B cell (primary cell): ENCODE data around the gene TTC39B. TPM values are rescaled to one million over a fixed set of nuclear protein-coding genes. Genes with fewer than 3 reads are reported as not detected.

ENCODE experiments used
- ATAC-seq: fragments of 200-7000 bp; cut with Tn5 transposase; one replicate; pipeline ENCODE4 v1.10.0; 2021; ENCODE audit warnings: low read depth, mild to moderate bottlenecking, moderate number of reproducible peaks, moderate library complexity
- CTCF ChIA-PET: fragments of 350-600 bp; sonication (Branson Sonifier 250); formaldehyde crosslinking; loops from one replicate; lab custom pipeline; 2021; ENCODE audit warnings: antibody characterized with exemption, inconsistent platforms; lab: Charles Lee
- POLR2A ChIA-PET: fragments of 350-600 bp; sonication (Branson Sonifier 250); formaldehyde crosslinking; loops from one replicate; lab custom pipeline; 2021; ENCODE audit warnings: antibody characterized with exemption; lab: Charles Lee
- DNase-seq: peaks from one replicate; pipeline ENCODE4 v3.0.0; 2013
- H2AFZ ChIP-seq: 2 replicates; pipeline ENCODE4 v1.6.1; 2012; ENCODE audit warnings: mild to moderate bottlenecking, low read depth, low read length; ENCODE audit not compliant: insufficient read depth, poor library complexity, severe bottlenecking
- H3K27ac ChIP-seq, 2 donors: 1 replicate in 1 of 2; 2 replicates in 1 of 2; pipeline ENCODE4 v1.5.1; 2012 to 2013; ENCODE audit warnings: low read length in 2 of 2, mild to moderate bottlenecking in 2 of 2, moderate library complexity in 1 of 2
- H3K27me3 ChIP-seq, 4 experiments: fragments of 200-600 bp in 1 of 4; sonication (generic) in 1 of 4; replicated peaks in 1 of 4; 1 replicate in 2 of 4; 2 replicates in 2 of 4; pipeline versions ENCODE4 v1.6.1 to v1.7.0; 2013 to 2016; ENCODE audit warnings: low read length in 3 of 4, mild to moderate bottlenecking in 2 of 4, mixed read lengths in 1 of 4, moderate library complexity in 1 of 4; ENCODE audit not compliant: insufficient read depth in 4 of 4, control insufficient read depth in 3 of 4; ENCODE audit errors: control extremely low read depth in 1 of 4
- H3K36me3 ChIP-seq, 2 experiments: replicated peaks in 1 of 2; 1 replicate in 1 of 2; 2 replicates in 1 of 2; pipeline versions ENCODE4 v1.6.1 to v1.7.1; 2013; ENCODE audit warnings: low read length in 1 of 2; ENCODE audit not compliant: insufficient read depth in 2 of 2, control insufficient read depth in 1 of 2; ENCODE audit errors: control extremely low read depth in 1 of 2, extremely low read depth in 1 of 2
- H3K4me1 ChIP-seq, 2 donors: fragments of 200-600 bp in 1 of 2; sonication (generic) in 1 of 2; 1 replicate in 1 of 2; 2 replicates in 1 of 2; pipeline versions ENCODE4 v1.5.1 to v1.6.1; 2013 to 2017; ENCODE audit warnings: low read length in 2 of 2; ENCODE audit not compliant: control insufficient read depth in 2 of 2, insufficient read depth in 2 of 2
- H3K4me2 ChIP-seq: replicated peaks from 2 replicates; pipeline ENCODE3; 2012; ENCODE audit warnings: mild to moderate bottlenecking, low read depth, low read length; ENCODE audit not compliant: poor library complexity, severe bottlenecking
- H3K4me3 ChIP-seq, 5 experiments: fragments of 200-600 bp in 1 of 5; sonication (generic) in 1 of 5; 1 replicate in 3 of 5; 2 replicates in 2 of 5; pipeline versions ENCODE4 v1.5.1 to v1.7.0; 2011 to 2016; ENCODE audit warnings: low read length in 4 of 5, mild to moderate bottlenecking in 4 of 5, low read depth in 2 of 5, control low read depth in 1 of 5, moderate library complexity in 1 of 5; ENCODE audit not compliant: insufficient read depth in 1 of 5; ENCODE audit errors: control extremely low read depth in 1 of 5, extremely low read depth in 1 of 5
- H3K79me2 ChIP-seq: fragments of 200-600 bp; sonication (generic); one replicate; pipeline ENCODE4 v1.6.0; 2016; ENCODE audit warnings: low read length; ENCODE audit not compliant: control insufficient read depth, insufficient read depth
- H3K9ac ChIP-seq: fragments of 200-600 bp; sonication (generic); 2 replicates; pipeline ENCODE4 v1.6.1; 2017; ENCODE audit warnings: mild to moderate bottlenecking, low read length, moderate library complexity
- H3K9me3 ChIP-seq, 3 donors: one replicate each; pipeline versions ENCODE4 v1.6.1 to v1.7.1; 2013; ENCODE audit warnings: low read length in 2 of 3; ENCODE audit not compliant: control insufficient read depth in 2 of 3, insufficient read depth in 1 of 3; ENCODE audit errors: control extremely low read depth in 1 of 3
- H4K20me1 ChIP-seq: 2 replicates; pipeline ENCODE4 v1.6.0; 2012; ENCODE audit warnings: mild to moderate bottlenecking, low read length; ENCODE audit not compliant: insufficient read depth, control insufficient read depth, poor library complexity, severe bottlenecking
- H3K27ac Mint-ChIP-seq: one replicate; pipeline ENCODE4 v1.8.0; 2021; ENCODE audit warnings: mixed read lengths
- H3K27me3 Mint-ChIP-seq: one replicate; pipeline ENCODE4 v1.8.0; 2021; ENCODE audit warnings: mixed read lengths
- H3K4me1 Mint-ChIP-seq: one replicate; pipeline ENCODE4 v1.8.0; 2021; ENCODE audit warnings: mixed read lengths
- H3K4me3 Mint-ChIP-seq: one replicate; pipeline ENCODE4 v1.8.0; 2021; ENCODE audit warnings: mixed read lengths
- H3K9me3 Mint-ChIP-seq: one replicate; pipeline ENCODE4 v1.8.0; 2022; ENCODE audit warnings: mixed read lengths; ENCODE audit not compliant: insufficient read depth
- EZH2 ChIP-seq: IDR thresholded peaks from 2 replicates; pipeline ENCODE4 v1.6.1; 2012; ENCODE audit warnings: borderline replicate concordance, low read depth, mild to moderate bottlenecking, moderate library complexity, low read length; ENCODE audit not compliant: insufficient read depth, poor library complexity, severe bottlenecking
- WGBS: methylation state at CpG from one replicate; pipeline ENCODE4 v1.1.5; 2013; ENCODE audit warnings: missing lambda C conversion rate; ENCODE audit not compliant: insufficient coverage; 5-methylcytosine and 5-hydroxymethylcytosine counted together
- intact Hi-C: fragments of 100-400 bp; cut with micrococcal nuclease; formaldehyde crosslinking; loops from one replicate; pipeline ENCODE4 v1.10.0; 2022
- polyA plus RNA-seq: library from polyadenylated mRNA; depleted of rRNA; stranded (reverse); fragments of >200 nt; gene quantifications from 2 replicates; pipeline ENCODE4 v1.2.3, GENCODE V29; 2012
- total RNA-seq, 2 donors: library from RNA; stranded (reverse); fragments of 120-200 nt in 1 of 2; gene quantifications; 1 replicate in 1 of 2; 2 replicates in 1 of 2; pipeline versions ENCODE4 v1.2.3 to v1.2.4, GENCODE V29; 2013 to 2022
- TF ChIP-seq, protein P1 (sequence below): fragments of 200-600 bp; IDR thresholded peaks from one replicate; pipeline ENCODE4 v1.8.0; 2022; ENCODE audit warnings: antibody characterized with exemption, mild to moderate bottlenecking

Gene TTC39B
- total and polyA plus RNA-seq, 2 donors (not counting 1 experiment from before 2014, with no cell fraction given), result 2.0 to 3.6 TPM

GRCh38 chr9:15293084-15293483 is 13.9 kb downstream of the TTC39B start:
- no peaks in the 10 kb centered on the region for H3K27me3 Mint-ChIP-seq
- H4K20me1 ChIP-seq, result no peaks in the 10 kb centered on the region
- no peak for DNase-seq
- no peaks in the 10 kb centered on the region for H3K9me3 Mint-ChIP-seq
- H3K4me3 Mint-ChIP-seq, result no peak overlapping the region
- no peak overlapping the region for H3K27ac ChIP-seq
- H3K9me3 ChIP-seq, result peaks cover 0 to 2% (median 0%) of the 10 kb centered on the region in 3 donors
- no peak overlapping the region for H3K4me2 ChIP-seq
- H3K79me2 ChIP-seq, result peaks cover 48% of the 10 kb centered on the region
- peaks cover 30 to 34% of the 10 kb centered on the region in 2 donors for H3K4me1 ChIP-seq
- ATAC-seq, result no peak
- peaks cover 30% of the 10 kb centered on the region for H3K4me1 Mint-ChIP-seq
- no peak overlapping the region for H2AFZ ChIP-seq
- H3K27ac Mint-ChIP-seq, result peak overlapping the region; percentile 3
- no peak overlapping the region for H3K4me3 ChIP-seq
- no peaks in the 10 kb centered on the region for H3K36me3 ChIP-seq
- ChIA-PET CTCF (interaction anchor here (1.1 to 1.3 kb wide), 2 partner anchors 16 to 314 kb away, joined by 3 read pairs; no protein-coding TSS in a partner anchor), POLR2A (no interaction called here)
- no peaks in the 10 kb centered on the region for H3K27me3 ChIP-seq
- TF ChIP-seq EZH2, result no peak
- TF ChIP-seq, protein P1, sequence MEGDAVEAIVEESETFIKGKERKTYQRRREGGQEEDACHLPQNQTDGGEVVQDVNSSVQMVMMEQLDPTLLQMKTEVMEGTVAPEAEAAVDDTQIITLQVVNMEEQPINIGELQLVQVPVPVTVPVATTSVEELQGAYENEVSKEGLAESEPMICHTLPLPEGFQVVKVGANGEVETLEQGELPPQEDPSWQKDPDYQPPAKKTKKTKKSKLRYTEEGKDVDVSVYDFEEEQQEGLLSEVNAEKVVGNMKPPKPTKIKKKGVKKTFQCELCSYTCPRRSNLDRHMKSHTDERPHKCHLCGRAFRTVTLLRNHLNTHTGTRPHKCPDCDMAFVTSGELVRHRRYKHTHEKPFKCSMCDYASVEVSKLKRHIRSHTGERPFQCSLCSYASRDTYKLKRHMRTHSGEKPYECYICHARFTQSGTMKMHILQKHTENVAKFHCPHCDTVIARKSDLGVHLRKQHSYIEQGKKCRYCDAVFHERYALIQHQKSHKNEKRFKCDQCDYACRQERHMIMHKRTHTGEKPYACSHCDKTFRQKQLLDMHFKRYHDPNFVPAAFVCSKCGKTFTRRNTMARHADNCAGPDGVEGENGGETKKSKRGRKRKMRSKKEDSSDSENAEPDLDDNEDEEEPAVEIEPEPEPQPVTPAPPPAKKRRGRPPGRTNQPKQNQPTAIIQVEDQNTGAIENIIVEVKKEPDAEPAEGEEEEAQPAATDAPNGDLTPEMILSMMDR, result no peak
- no peak overlapping the region for H3K9ac ChIP-seq
- intact Hi-C loops, result no loop called here

- 100% methylated on average over 1 of the region's 5 CpGs for WGBS
- Histone ChIP-seq H3K4me2 (no peak overlapping the region), H3K27ac (no peak overlapping the region), H4K20me1 (no peaks in the 10 kb centered on the region), H3K79me2 (peaks cover 28% of the 10 kb centered on the region), H3K9me3 (peaks cover 0 to 2% (median 0%) of the 10 kb centered on the region in 3 donors), H3K4me3 (no peak overlapping the region), H2AFZ (no peak overlapping the region), H3K36me3 (no peaks in the 10 kb centered on the region), H3K4me1 (peaks cover 2 to 20% of the 10 kb centered on the region in 2 donors), H3K27me3 (no peaks in the 10 kb centered on the region), H3K9ac (no peak overlapping the region)
- Mint-ChIP-seq H3K27ac (no peak overlapping the region), H3K27me3 (no peaks in the 10 kb centered on the region), H3K4me1 (peaks cover 18% of the 10 kb centered on the region), H3K4me3 (no peak overlapping the region), H3K9me3 (no peaks in the 10 kb centered on the region)
- TF ChIP-seq, protein P1, result no peak
- TF ChIP-seq EZH2, result no peak
- ChIA-PET POLR2A (no interaction called here), CTCF (interaction anchor here (1.1 kb wide), 1 partner anchor 15 kb away, joined by 3 read pairs; no protein-coding TSS in a partner anchor)
- intact Hi-C loops, result loop anchor here (2.0 kb wide), 1 partner anchor 15 kb away; no protein-coding TSS in a partner anchor
- no peak for ATAC-seq
- DNase-seq, result no peak
Measured at GRCh38 chr9:15289603-15290002, 17.4 kb downstream of the TTC39B start.
